OCI-LY1 (cell line): ENCODE measurements around the gene ARHGAP10.

ENCODE experiments used
- H2AFZ ChIP-seq: fragments of 200-600 bp; sonication (generic), shearing (Covaris generic); 2 replicates; pipeline ENCODE4 v1.6.0; 2014; ENCODE audit warnings: antibody characterized with exemption, mild to moderate bottlenecking, low read length
- H3F3A ChIP-seq: fragments of 200-600 bp; sonication (generic), shearing (Covaris generic); 2 replicates; pipeline ENCODE4 v1.6.0; 2014; ENCODE audit warnings: mild to moderate bottlenecking, antibody characterized with exemption, low read length, moderate library complexity; ENCODE audit not compliant: insufficient read depth
- H3K27ac ChIP-seq: fragments of 200-600 bp; sonication (generic); 2 replicates; pipeline ENCODE4 v1.5.1; 2014; ENCODE audit warnings: low read length, mixed run types, mild to moderate bottlenecking, low read depth; ENCODE audit not compliant: poor library complexity, severe bottlenecking
- H3K27me3 ChIP-seq: fragments of 200-600 bp; sonication (generic); 2 replicates; pipeline ENCODE4 v1.6.0; 2014; ENCODE audit warnings: antibody characterized with exemption, mild to moderate bottlenecking, low read length, moderate library complexity; ENCODE audit not compliant: insufficient read depth
- H3K36me3 ChIP-seq: fragments of 200-600 bp; sonication (generic); 2 replicates; pipeline ENCODE4 v1.6.1; 2014; ENCODE audit warnings: mild to moderate bottlenecking, antibody characterized with exemption, low read length, moderate library complexity, mixed read lengths; ENCODE audit not compliant: insufficient read depth
- H3K4me1 ChIP-seq: fragments of 200-600 bp; sonication (generic); 2 replicates; pipeline ENCODE4 v1.5.1; 2014; ENCODE audit warnings: mild to moderate bottlenecking, low read length, moderate library complexity; ENCODE audit not compliant: insufficient read depth, severe bottlenecking
- H3K4me2 ChIP-seq: fragments of 200-600 bp; sonication (generic), shearing (Covaris generic); 2 replicates; pipeline ENCODE4 v1.6.1; 2014; ENCODE audit warnings: low read length
- H3K4me3 ChIP-seq: fragments of 200-600 bp; sonication (generic); 2 replicates; pipeline ENCODE4 v1.5.1; 2014; ENCODE audit warnings: low read length, low read depth, mild to moderate bottlenecking, mixed read lengths; ENCODE audit not compliant: poor library complexity, severe bottlenecking
- H3K79me2 ChIP-seq: fragments of 200-600 bp; shearing (Covaris generic); 2 replicates; pipeline ENCODE4 v1.6.1; 2016; ENCODE audit warnings: mixed run types, low read length, mixed read lengths; ENCODE audit not compliant: insufficient read depth
- H3K9ac ChIP-seq: fragments of 200-600 bp; sonication (generic), shearing (Covaris generic); 2 replicates; pipeline ENCODE4 v1.6.1; 2014; ENCODE audit warnings: mild to moderate bottlenecking, low read length, mixed read lengths
- H3K9me2 ChIP-seq: fragments of 200-600 bp; sonication (generic), shearing (Covaris generic); 2 replicates; pipeline ENCODE4 v1.6.1; 2014; ENCODE audit warnings: low read depth, mild to moderate bottlenecking, low read length, mixed read lengths
- H3K9me3 ChIP-seq: fragments of 200-600 bp; shearing (Covaris generic); 2 replicates; pipeline ENCODE4 v1.6.1; 2014; ENCODE audit warnings: low read length, mixed read lengths
- H4K20me1 ChIP-seq: fragments of 200-600 bp; sonication (generic), shearing (Covaris generic); 2 replicates; pipeline ENCODE4 v1.6.0; 2016; ENCODE audit warnings: mild to moderate bottlenecking, low read length; ENCODE audit not compliant: insufficient read depth
- EZH2 ChIP-seq: fragments of 200-600 bp; sonication (generic), shearing (Covaris generic); IDR thresholded peaks from 2 replicates; pipeline ENCODE4 v1.8.0; 2017; ENCODE audit warnings: borderline replicate concordance, mixed run types, mild to moderate bottlenecking, antibody characterized with exemption, low read length, moderate library complexity, mixed read lengths
- TF ChIP-seq, protein P1 (sequence below): fragments of 200-600 bp; sonication (generic), shearing (Covaris generic); IDR thresholded peaks from 2 replicates; pipeline ENCODE4 v1.5.1; 2017; ENCODE audit warnings: mild to moderate bottlenecking, antibody characterized with exemption, low read length, moderate library complexity, mixed read lengths

Gene ARHGAP10

DNA sequence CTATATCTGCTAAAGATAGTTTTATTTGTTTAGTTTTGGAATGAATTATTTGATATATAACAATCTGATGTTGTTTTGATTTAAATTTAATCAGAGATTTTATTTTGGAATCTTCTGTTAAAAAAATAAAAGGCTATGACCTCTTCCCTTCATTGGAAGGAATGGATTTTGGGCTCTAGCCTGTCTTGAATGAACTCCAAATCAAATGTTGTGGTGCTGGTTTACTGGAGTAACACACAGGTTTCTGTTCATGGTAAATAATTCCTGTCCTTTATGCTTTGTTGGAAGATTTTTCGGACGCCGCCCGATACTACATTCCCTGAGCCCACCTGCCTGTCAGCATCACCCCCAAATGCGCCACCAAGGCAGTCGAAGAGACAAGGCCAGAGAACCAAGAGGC lies 291.1 kb downstream of the ARHGAP10 start:
- H3K36me3 ChIP-seq, result no peaks in the 10 kb centered on the region
- no peak overlapping the region for H2AFZ ChIP-seq
- no peaks in the 10 kb centered on the region for H3K9me2 ChIP-seq
- H4K20me1 ChIP-seq, result no peaks in the 10 kb centered on the region
- no peak overlapping the region for H3K9ac ChIP-seq
- H3K79me2 ChIP-seq, result no peaks in the 10 kb centered on the region
- no peak overlapping the region for H3K27ac ChIP-seq
- no peak overlapping the region for H3K4me2 ChIP-seq
- no peaks in the 10 kb centered on the region for H3K27me3 ChIP-seq
- no peak overlapping the region for H3K4me3 ChIP-seq
- H3K9me3 ChIP-seq, result no peaks in the 10 kb centered on the region
- TF ChIP-seq, protein P1, sequence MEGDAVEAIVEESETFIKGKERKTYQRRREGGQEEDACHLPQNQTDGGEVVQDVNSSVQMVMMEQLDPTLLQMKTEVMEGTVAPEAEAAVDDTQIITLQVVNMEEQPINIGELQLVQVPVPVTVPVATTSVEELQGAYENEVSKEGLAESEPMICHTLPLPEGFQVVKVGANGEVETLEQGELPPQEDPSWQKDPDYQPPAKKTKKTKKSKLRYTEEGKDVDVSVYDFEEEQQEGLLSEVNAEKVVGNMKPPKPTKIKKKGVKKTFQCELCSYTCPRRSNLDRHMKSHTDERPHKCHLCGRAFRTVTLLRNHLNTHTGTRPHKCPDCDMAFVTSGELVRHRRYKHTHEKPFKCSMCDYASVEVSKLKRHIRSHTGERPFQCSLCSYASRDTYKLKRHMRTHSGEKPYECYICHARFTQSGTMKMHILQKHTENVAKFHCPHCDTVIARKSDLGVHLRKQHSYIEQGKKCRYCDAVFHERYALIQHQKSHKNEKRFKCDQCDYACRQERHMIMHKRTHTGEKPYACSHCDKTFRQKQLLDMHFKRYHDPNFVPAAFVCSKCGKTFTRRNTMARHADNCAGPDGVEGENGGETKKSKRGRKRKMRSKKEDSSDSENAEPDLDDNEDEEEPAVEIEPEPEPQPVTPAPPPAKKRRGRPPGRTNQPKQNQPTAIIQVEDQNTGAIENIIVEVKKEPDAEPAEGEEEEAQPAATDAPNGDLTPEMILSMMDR, result no peak
- no peak for TF ChIP-seq EZH2
- peaks cover 26% of the 10 kb centered on the region for H3K4me1 ChIP-seq
- no peaks in the 10 kb centered on the region for H3F3A ChIP-seq

DNA sequence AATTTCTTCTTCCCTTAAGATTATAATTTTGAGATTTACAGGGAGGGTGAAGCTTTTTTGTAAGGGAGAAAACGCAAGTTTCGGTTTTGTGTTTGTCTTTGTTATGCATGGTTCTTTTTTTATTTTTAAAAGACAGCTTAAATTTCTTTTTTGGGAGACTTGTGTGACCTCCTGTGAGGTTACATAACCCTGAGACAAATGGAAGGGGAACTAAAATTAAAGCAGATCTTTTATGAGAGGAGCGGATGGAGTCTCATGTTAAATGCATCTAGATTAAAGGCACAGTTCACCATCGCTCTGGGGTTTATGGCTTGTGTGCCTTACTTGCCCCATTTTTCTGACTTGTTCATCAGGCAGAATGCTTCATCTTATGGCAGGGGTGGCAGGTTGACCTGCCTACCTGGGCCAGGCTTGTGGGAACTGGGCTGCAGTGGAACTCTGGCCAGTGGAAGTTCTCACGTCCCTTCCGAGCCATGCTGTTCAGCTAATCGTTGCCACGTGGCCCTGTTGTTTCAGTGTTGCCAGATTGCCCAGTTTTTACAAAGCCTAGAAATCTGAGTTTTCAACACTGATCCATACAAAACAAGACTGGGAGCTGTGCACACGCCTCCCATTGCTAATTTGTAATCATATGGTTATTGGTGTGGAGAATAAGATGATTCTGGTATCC lies 291.8 kb downstream of the ARHGAP10 start:
- Histone ChIP-seq H2AFZ (no peak overlapping the region), H3K4me2 (no peak overlapping the region), H3K9ac (no peak overlapping the region), H3K27me3 (no peaks in the 10 kb centered on the region), H3K79me2 (no peaks in the 10 kb centered on the region), H4K20me1 (no peaks in the 10 kb centered on the region), H3K4me1 (peaks cover 26% of the 10 kb centered on the region), H3K9me3 (no peaks in the 10 kb centered on the region), H3K4me3 (no peak overlapping the region), H3F3A (no peaks in the 10 kb centered on the region), H3K27ac (no peak overlapping the region), H3K9me2 (no peaks in the 10 kb centered on the region), H3K36me3 (no peaks in the 10 kb centered on the region)
- TF ChIP-seq, protein P1, result no peak
- no peak for TF ChIP-seq EZH2

DNA sequence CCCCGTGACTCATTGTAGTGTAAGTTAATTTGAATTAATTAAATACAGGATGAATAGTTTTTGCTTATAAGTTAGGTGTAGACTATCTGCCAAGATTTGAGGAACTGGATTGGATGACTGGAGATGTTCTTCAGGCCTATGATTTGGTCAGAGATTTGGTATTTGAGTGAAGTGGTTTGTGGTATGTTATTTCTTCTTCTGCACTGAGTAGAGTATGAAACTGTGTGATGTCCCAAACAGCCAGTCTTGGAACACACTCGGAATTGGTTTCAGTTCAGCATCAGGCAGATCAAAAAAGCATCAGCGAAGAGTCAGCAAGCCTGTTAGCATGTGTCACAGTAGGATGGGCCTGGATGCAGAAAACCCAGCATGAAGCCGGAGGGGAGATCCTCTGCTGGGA lies 294.1 kb downstream of the ARHGAP10 start:
- no peaks in the 10 kb centered on the region for H3K9me3 ChIP-seq
- no peak overlapping the region for H3K4me2 ChIP-seq
- no peaks in the 10 kb centered on the region for H3K36me3 ChIP-seq
- no peak overlapping the region for H3K9ac ChIP-seq
- H4K20me1 ChIP-seq, result no peaks in the 10 kb centered on the region
- H3K9me2 ChIP-seq, result no peaks in the 10 kb centered on the region
- no peak overlapping the region for H2AFZ ChIP-seq
- H3K4me1 ChIP-seq, result peaks cover 32% of the 10 kb centered on the region
- no peaks in the 10 kb centered on the region for H3K27me3 ChIP-seq
- H3K4me3 ChIP-seq, result no peak overlapping the region
- TF ChIP-seq EZH2, result no peak
- TF ChIP-seq, protein P1, result no peak
- H3F3A ChIP-seq, result no peaks in the 10 kb centered on the region
- H3K27ac ChIP-seq, result no peak overlapping the region
- H3K79me2 ChIP-seq, result no peaks in the 10 kb centered on the region
